C4-2B (cell line): ENCODE measurements around the gene GALNT14.

Experiments
- CTCF ChIP-seq: fragments of 450-650 bp; conservative IDR thresholded peaks from 2 replicates; pipeline ENCODE4 v1.5.1; 2017; ENCODE audit warnings: mild to moderate bottlenecking
- ZFX ChIP-seq: fragments of 450-650 bp; IDR thresholded peaks from 2 replicates; pipeline ENCODE4 v1.6.1; 2017

GRCh38 chr2:31075431-31075830 is 62.8 kb downstream of the GALNT14 start:
- TF ChIP-seq CTCF (no peak), ZFX (no peak)
